ENCODE data around the gene PTPRT. TPM values are rescaled to one million over a fixed set of nuclear protein-coding genes. Genes with fewer than 3 reads are reported as not detected.

Gene PTPRT
- total and polyA plus RNA-seq, 12 donors = 0.04 to 0.53 (median 0.22) TPM; not detected in 1

DNA sequence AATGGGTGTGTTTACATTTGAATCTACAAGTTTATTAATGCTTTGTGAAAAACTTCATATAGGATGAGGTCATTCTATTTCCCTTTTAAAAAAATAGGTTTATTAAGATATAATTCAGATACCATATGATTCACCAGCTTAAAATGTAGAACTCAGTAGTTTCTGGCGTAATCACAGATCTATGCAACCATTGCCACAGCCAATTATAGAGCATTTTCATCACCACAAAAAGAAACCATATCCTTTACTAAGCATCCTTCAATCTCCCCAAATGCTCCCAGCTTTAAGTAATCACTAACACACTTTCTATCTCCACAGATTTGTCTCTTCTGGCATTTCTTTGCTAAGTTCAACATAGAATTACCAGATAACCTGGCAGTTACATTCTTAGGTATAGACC, 137.2 kb downstream of the PTPRT start:
- Histone ChIP-seq H3K9me3 (peaks cover 0 to 4% (median 0%) of the 10 kb centered on the region in 11 donors), H3K36me3 (no peaks in the 10 kb centered on the region), H3K4me3 (no peak overlapping the region), H3K27ac (no peak overlapping the region), H3K4me1 (no peaks in the 10 kb centered on the region), H3K27me3 (no peaks in the 10 kb centered on the region)
- intact Hi-C loops (cut with DNase I) = no loop called here
- ATAC-seq = no peak
- WGBS, 2 donors = 27 to 74% methylated on average over 1 of the region's 1 CpG
- DNase-seq = no peak
- TF ChIP-seq, protein P1, sequence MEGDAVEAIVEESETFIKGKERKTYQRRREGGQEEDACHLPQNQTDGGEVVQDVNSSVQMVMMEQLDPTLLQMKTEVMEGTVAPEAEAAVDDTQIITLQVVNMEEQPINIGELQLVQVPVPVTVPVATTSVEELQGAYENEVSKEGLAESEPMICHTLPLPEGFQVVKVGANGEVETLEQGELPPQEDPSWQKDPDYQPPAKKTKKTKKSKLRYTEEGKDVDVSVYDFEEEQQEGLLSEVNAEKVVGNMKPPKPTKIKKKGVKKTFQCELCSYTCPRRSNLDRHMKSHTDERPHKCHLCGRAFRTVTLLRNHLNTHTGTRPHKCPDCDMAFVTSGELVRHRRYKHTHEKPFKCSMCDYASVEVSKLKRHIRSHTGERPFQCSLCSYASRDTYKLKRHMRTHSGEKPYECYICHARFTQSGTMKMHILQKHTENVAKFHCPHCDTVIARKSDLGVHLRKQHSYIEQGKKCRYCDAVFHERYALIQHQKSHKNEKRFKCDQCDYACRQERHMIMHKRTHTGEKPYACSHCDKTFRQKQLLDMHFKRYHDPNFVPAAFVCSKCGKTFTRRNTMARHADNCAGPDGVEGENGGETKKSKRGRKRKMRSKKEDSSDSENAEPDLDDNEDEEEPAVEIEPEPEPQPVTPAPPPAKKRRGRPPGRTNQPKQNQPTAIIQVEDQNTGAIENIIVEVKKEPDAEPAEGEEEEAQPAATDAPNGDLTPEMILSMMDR (IDR thresholded peaks at IDR 0.05) = no peak

DNA sequence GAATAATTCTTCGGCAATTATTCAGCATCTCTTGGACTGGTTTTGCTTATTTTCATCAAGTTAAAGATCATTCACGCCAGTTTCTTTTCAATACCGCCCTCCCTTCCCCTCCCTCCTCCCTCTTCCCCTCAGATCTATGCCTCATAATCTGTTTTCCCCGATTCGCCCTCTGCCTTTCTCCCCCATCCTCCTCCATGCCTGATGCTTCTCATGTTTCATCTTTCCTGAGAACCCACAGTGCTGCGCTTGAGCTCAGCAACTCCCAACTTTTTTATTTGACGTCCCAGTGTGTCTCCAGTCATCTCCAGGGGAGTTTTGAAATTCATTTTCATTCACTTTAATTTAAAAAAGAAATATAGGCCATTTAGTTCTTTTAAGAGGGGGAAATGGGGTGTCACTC, 142.7 kb downstream of the PTPRT start:
- intact Hi-C loops (cut with DNase I) = no loop called here
- Histone ChIP-seq H3K4me1 (no peaks in the 10 kb centered on the region), H3K27ac (no peak overlapping the region), H3K36me3 (no peaks in the 10 kb centered on the region), H3K9me3 (peaks cover 0 to under 1% (median 0%) of the 10 kb centered on the region in 11 donors), H3K27me3 (peaks cover 0 to 11% (median 0%) of the 10 kb centered on the region in 7 donors), H3K4me3 (no peak overlapping the region)
- 42 to 47% methylated on average over 7 of the region's 7 CpGs for WGBS, 2 donors
- DNase-seq (no peak), ATAC-seq (no peak)
- TF ChIP-seq, protein P1 (IDR thresholded peaks at IDR 0.05) = no peak

DNA sequence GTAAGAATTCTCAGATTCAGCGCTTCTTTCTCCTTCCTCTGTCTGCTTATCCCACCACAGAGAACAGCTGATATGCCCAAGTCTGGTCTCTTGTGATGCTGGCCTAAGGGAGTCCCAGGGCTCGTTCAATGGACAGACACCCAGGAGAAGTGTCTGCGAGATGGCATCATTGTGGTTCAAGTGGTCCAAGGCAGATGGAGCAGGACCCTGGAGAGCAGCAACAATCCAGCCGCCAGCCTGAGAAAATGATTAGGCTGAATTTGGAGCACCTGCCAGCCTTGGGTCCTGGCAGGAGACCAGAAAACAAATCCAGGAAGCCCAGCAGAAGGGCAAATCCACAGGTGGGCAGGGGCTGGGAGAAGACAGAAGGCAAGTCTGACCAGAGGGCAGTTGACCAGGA, 145.8 kb downstream of the PTPRT start:
- intact Hi-C loops (cut with DNase I) = no loop called here
- Histone ChIP-seq H3K27ac (no peak overlapping the region), H3K9me3 (no peaks in the 10 kb centered on the region), H3K36me3 (no peaks in the 10 kb centered on the region), H3K4me1 (no peaks in the 10 kb centered on the region), H3K27me3 (peaks cover 0 to 16% (median 0%) of the 10 kb centered on the region in 7 donors), H3K4me3 (no peak overlapping the region)
- DNase-seq = no peak
- WGBS, 2 donors = 46 to 53% methylated on average over 4 of the region's 4 CpGs
- ATAC-seq = no peak
- TF ChIP-seq, protein P1 (IDR thresholded peaks at IDR 0.05) = no peak

DNA sequence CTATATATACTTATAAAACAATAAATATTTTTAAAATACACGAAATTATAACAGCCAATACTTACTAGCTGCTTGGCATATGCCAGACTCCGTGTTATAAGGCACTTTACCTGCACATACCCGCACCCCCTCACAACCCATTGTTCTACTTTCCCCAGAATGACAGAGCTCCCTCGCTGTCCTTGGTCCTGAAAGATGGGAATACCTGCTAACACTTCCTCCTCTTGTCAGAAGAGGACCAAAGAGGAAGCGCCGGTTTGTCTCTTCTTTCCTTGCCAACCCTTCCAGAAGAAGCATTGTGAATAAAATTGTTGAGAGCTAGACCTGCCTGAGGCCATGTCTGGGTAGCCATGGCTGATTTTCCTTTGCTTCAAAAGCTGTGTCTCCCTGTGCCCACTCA, 149.3 kb downstream of the PTPRT start:
- no peak overlapping the region for H3K4me3 ChIP-seq
- DNase-seq = no peak
- WGBS, 2 donors = 11 to 16% methylated on average over 6 of the region's 6 CpGs
- TF ChIP-seq, protein P1 (IDR thresholded peaks at IDR 0.05) = no peak
- ATAC-seq = no peak
- H3K27ac ChIP-seq = no peak overlapping the region
- no peaks in the 10 kb centered on the region for H3K36me3 ChIP-seq
- peaks cover 0 to 14% (median 0%) of the 10 kb centered on the region in 7 donors for H3K27me3 ChIP-seq
- no peaks in the 10 kb centered on the region for H3K9me3 ChIP-seq
- intact Hi-C loops (cut with DNase I) = no loop called here
- no peaks in the 10 kb centered on the region for H3K4me1 ChIP-seq

Data from heart right ventricle (tissue), 16 donors.